Inferior parietal cortex (tissue), 1 donor: ENCODE measurements around the gene PCP4L1.
"Not testable (repeated sequence)": the region's sequence is repeated elsewhere in the genome, so short reads cannot be mapped to it uniquely, and the experiment has no call there.

Source experiments
- DNase-seq: peaks from one replicate; pipeline ENCODE4 v3.0.0-alpha.2; 2016; ENCODE audit errors: extremely low spot score

The PCP4L1 gene

GRCh38 chr1:161258439-161259344 lies at the start of gene PCP4L1:
Gene PCP4L1 (plus strand): TSS chr1:161258745. CDS start chr1:161258975, 230 bp downstream.
- DNase-seq = peak; percentile 59

- peak; percentile 71 for DNase-seq
Observed at GRCh38 chr1:161209790-161210409, 48.6 kb upstream of the PCP4L1 start.

- no peak for DNase-seq
Observed at GRCh38 chr1:161214369-161214768, 44.2 kb upstream of the PCP4L1 start.

GRCh38 chr1:161215076-161215475 lies 43.5 kb upstream of the PCP4L1 start, which contains the start of gene FCER1G:
Gene FCER1G (plus strand): TSS chr1:161215295. CDS start chr1:161215322, 27 bp downstream.
- no peak for DNase-seq

GRCh38 chr1:161216945-161217712 lies 41.4 kb upstream of the PCP4L1 start:
- no peak for DNase-seq

- DNase-seq = no peak
Observed at GRCh38 chr1:161217831-161218230, 40.7 kb upstream of the PCP4L1 start.

- DNase-seq = no peak
Observed at GRCh38 chr1:161218301-161219077, 40.1 kb upstream of the PCP4L1 start.

- no peak for DNase-seq
Observed at GRCh38 chr1:161219078-161219892, 39.3 kb upstream of the PCP4L1 start.

- DNase-seq = no peak
Observed at GRCh38 chr1:161220002-161220401, 38.5 kb upstream of the PCP4L1 start.

- no peak for DNase-seq
Observed at GRCh38 chr1:161222175-161223019, 36.1 kb upstream of the PCP4L1 start.

- DNase-seq = no peak
Observed at GRCh38 chr1:161223805-161224694, 34.5 kb upstream of the PCP4L1 start.

- not testable (repeated sequence) for DNase-seq
Observed at GRCh38 chr1:161224695-161225087, 33.9 kb upstream of the PCP4L1 start.

- DNase-seq = no peak
Observed at GRCh38 chr1:161225178-161225533, 33.4 kb upstream of the PCP4L1 start.

GRCh38 chr1:161225534-161226319 lies 32.8 kb upstream of the PCP4L1 start, which contains the start of gene TOMM40L:
Gene TOMM40L (plus strand): TSS chr1:161226060. CDS start chr1:161226490, 430 bp downstream.
- DNase-seq = peak; percentile 98

GRCh38 chr1:161226320-161226711 lies 32.2 kb upstream of the PCP4L1 start:
- no peak for DNase-seq

- DNase-seq = no peak
Observed at GRCh38 chr1:161226759-161227158, 31.8 kb upstream of the PCP4L1 start.

- DNase-seq = peak; percentile 92
Observed at GRCh38 chr1:161227196-161227871, 31.2 kb upstream of the PCP4L1 start.
